ENCODE data around the gene FBXL16. TPM values are rescaled to one million over a fixed set of nuclear protein-coding genes. Genes with fewer than 3 reads are reported as not detected.

Gene FBXL16
- total and polyA plus RNA-seq, 2 donors (not counting 3 experiments of a cell fraction or from before 2014, with no cell fraction given) = 0.07 to 0.22 TPM

DNA sequence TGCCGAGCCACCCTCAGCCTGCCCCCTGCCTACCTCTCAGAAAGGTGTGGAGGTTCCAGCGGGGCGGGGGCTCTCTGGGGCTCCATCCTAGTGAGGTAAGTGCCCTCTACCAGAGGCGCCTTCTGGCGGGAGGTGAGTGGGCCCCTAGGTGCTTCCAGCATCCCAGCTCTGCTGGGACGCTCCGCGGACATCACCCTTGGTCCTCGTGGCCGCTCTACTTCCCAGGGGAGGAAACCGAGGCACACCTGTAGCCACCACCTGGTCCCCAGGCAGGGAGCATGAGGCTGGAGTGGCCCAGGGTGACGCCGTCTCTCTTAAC is 62.6 kb downstream of the FBXL16 start:
- TF ChIP-seq POLR2AphosphoS5 (IDR thresholded peaks at IDR 0.05; ENCODE audit: insufficient read depth, low read depth, low read length) = no peak
- TF ChIP-seq, protein P1, sequence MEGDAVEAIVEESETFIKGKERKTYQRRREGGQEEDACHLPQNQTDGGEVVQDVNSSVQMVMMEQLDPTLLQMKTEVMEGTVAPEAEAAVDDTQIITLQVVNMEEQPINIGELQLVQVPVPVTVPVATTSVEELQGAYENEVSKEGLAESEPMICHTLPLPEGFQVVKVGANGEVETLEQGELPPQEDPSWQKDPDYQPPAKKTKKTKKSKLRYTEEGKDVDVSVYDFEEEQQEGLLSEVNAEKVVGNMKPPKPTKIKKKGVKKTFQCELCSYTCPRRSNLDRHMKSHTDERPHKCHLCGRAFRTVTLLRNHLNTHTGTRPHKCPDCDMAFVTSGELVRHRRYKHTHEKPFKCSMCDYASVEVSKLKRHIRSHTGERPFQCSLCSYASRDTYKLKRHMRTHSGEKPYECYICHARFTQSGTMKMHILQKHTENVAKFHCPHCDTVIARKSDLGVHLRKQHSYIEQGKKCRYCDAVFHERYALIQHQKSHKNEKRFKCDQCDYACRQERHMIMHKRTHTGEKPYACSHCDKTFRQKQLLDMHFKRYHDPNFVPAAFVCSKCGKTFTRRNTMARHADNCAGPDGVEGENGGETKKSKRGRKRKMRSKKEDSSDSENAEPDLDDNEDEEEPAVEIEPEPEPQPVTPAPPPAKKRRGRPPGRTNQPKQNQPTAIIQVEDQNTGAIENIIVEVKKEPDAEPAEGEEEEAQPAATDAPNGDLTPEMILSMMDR (IDR thresholded peaks at IDR 0.05; ENCODE audit: extremely low read depth in 1 of 2, insufficient read depth in 1 of 2, low read depth in 1 of 2, low read length in 2 of 2) = no peak
- TF ChIP-seq EZH2 (IDR thresholded peaks at IDR 0.05; ENCODE audit: borderline replicate concordance, low read depth, low read length, severe bottlenecking) = no peak
- TF ChIP-seq MYC (IDR thresholded peaks at IDR 0.05; ENCODE audit: low read depth, low read length) = no peak
- no peak for TF ChIP-seq FOS (IDR thresholded peaks at IDR 0.05; ENCODE audit: borderline replicate concordance, insufficient read depth, low read length)
- TF ChIP-seq POLR2A (IDR thresholded peaks at IDR 0.05; ENCODE audit: low read depth, low read length) = no peak
- TF ChIP-seq, protein P2, sequence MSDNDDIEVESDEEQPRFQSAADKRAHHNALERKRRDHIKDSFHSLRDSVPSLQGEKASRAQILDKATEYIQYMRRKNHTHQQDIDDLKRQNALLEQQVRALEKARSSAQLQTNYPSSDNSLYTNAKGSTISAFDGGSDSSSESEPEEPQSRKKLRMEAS (IDR thresholded peaks at IDR 0.05; ENCODE audit: insufficient read depth, insufficient read length) = no peak
- no peak for TF ChIP-seq JUN (IDR thresholded peaks at IDR 0.05; ENCODE audit: borderline replicate concordance, insufficient read depth, insufficient read length, low read depth)
- intact Hi-C loops (cut with micrococcal nuclease) = no loop called here
- Histone ChIP-seq H3K9me1 (replicated peaks; ENCODE audit: control insufficient read depth, extremely low read depth, insufficient read depth, low read length) (no peaks in the 10 kb centered on the region), H4K20me1 (replicated peaks; ENCODE audit: control insufficient read depth, extremely low read depth, insufficient read depth, low read length) (no peaks in the 10 kb centered on the region), H3K4me2 (ENCODE audit: insufficient read depth, low read length) (no peak overlapping the region), H3K27me3 (ENCODE audit: control insufficient read depth in 2 of 2, insufficient read depth in 2 of 2, low read length in 2 of 2) (no peaks in the 10 kb centered on the region), H3K4me1 (ENCODE audit: control insufficient read depth, extremely low read depth, insufficient read depth, low read length) (peaks cover 9% of the 10 kb centered on the region), H2AFZ (ENCODE audit: low read depth, low read length) (no peak overlapping the region), H3K9ac (replicated peaks; ENCODE audit: extremely low read depth, insufficient read depth, low read length) (no peak overlapping the region), H3K79me2 (ENCODE audit: control insufficient read depth, insufficient read depth, low read length) (no peaks in the 10 kb centered on the region), H3K9me3 (replicated peaks; ENCODE audit: control insufficient read depth, insufficient read depth, low read length) (no peaks in the 10 kb centered on the region), H3K27ac (ENCODE audit: insufficient read depth, low read depth, low read length) (no peak overlapping the region), H3K4me3 (replicated peaks in 1 of 3; ENCODE audit: insufficient read depth in 1 of 3, low read depth in 1 of 3, low read length in 3 of 3) (no peak overlapping the region), H3K36me3 (ENCODE audit: control insufficient read depth in 2 of 2, extremely low read depth in 1 of 2, insufficient read depth in 2 of 2, low read length in 2 of 2) (no peaks in the 10 kb centered on the region)
- CTCF ChIA-PET = interaction anchor here (1.1 kb wide), 1 partner anchor 18 kb away, joined by 3 read pairs; no protein-coding TSS in a partner anchor
- FAIRE-seq = no peak
- DNase-seq (ENCODE audit: low read depth, low spot score) = no peak
- POLR2A ChIA-PET = no interaction called here
- dilution Hi-C loops (cut with MboI; ENCODE audit: extremely low pct_ligation_motif_present, low sequenced_read_pairs) = no loop called here
- no TSS peak for BruUV-seq (replicated peaks)

Other genes starting within 250 kb of the FBXL16 start
- 65.0 and 70.1 TPM in 2 replicates for gene CAPN15, start 178.1 kb downstream of the FBXL16 start, total RNA-seq
- gene CAPN15, start 178.1 kb downstream of the FBXL16 start, polyA plus RNA-seq = 33.9 and 48.6 TPM in 2 replicates
- not detected in 2 replicates for gene PRR35, start 145.4 kb downstream of the FBXL16 start, total RNA-seq
- gene PRR35, start 145.4 kb downstream of the FBXL16 start, polyA plus RNA-seq = not detected in 2 replicates
- gene NHLRC4, start 138.8 kb downstream of the FBXL16 start, total RNA-seq = 0.30 and 0.73 TPM in 2 replicates
- gene NHLRC4, start 138.8 kb downstream of the FBXL16 start, polyA plus RNA-seq = 0.94 and 0.96 TPM in 2 replicates
- gene PIGQ, start 135.8 kb downstream of the FBXL16 start, total RNA-seq = 56.8 and 67.7 TPM in 2 replicates
- gene PIGQ, start 135.8 kb downstream of the FBXL16 start, polyA plus RNA-seq = 66.9 and 82.9 TPM in 2 replicates
- 16.7 and 18.8 TPM in 2 replicates for gene RAB40C, start 115.7 kb downstream of the FBXL16 start, total RNA-seq
- 12.4 and 16.3 TPM in 2 replicates for gene RAB40C, start 115.7 kb downstream of the FBXL16 start, polyA plus RNA-seq
- gene WFIKKN1, start 74.8 kb downstream of the FBXL16 start, total RNA-seq = 0.28 and 0.40 TPM in 2 replicates
- gene WFIKKN1, start 74.8 kb downstream of the FBXL16 start, polyA plus RNA-seq = 0.03 and 0.06 TPM in 2 replicates
- gene METTL26, start 69.5 kb downstream of the FBXL16 start, total RNA-seq = 112 and 114 TPM in 2 replicates
- 138 and 215 TPM in 2 replicates for gene METTL26, start 69.5 kb downstream of the FBXL16 start, polyA plus RNA-seq
- gene MCRIP2, start 64.0 kb downstream of the FBXL16 start, total RNA-seq = 12.9 and 17.1 TPM in 2 replicates
- gene MCRIP2, start 64.0 kb downstream of the FBXL16 start, polyA plus RNA-seq = 18.9 and 29.9 TPM in 2 replicates
- gene WDR90, start 56.4 kb downstream of the FBXL16 start, total RNA-seq = 50.0 and 51.8 TPM in 2 replicates
- 22.2 and 29.2 TPM in 2 replicates for gene WDR90, start 56.4 kb downstream of the FBXL16 start, polyA plus RNA-seq
- gene RHOT2, start 37.7 kb downstream of the FBXL16 start, total RNA-seq = 96.0 and 106 TPM in 2 replicates
- gene RHOT2, start 37.7 kb downstream of the FBXL16 start, polyA plus RNA-seq = 139 and 190 TPM in 2 replicates
- 1.8 TPM in 2 replicates for gene RHBDL1, start 30.1 kb downstream of the FBXL16 start, total RNA-seq
- 1.1 and 1.8 TPM in 2 replicates for gene RHBDL1, start 30.1 kb downstream of the FBXL16 start, polyA plus RNA-seq
- gene STUB1, start 25.4 kb downstream of the FBXL16 start, total RNA-seq = 105 and 107 TPM in 2 replicates
- 147 and 152 TPM in 2 replicates for gene STUB1, start 25.4 kb downstream of the FBXL16 start, polyA plus RNA-seq
- gene JMJD8, start 21.5 kb downstream of the FBXL16 start, total RNA-seq = 53.4 and 55.1 TPM in 2 replicates
- 102 and 125 TPM in 2 replicates for gene JMJD8, start 21.5 kb downstream of the FBXL16 start, polyA plus RNA-seq
- gene WDR24, start 15.4 kb downstream of the FBXL16 start, total RNA-seq = 9.9 and 11.2 TPM in 2 replicates
- gene WDR24, start 15.4 kb downstream of the FBXL16 start, polyA plus RNA-seq = 9.9 and 14.1 TPM in 2 replicates
- gene METRN, start 9.3 kb upstream of the FBXL16 start, total RNA-seq = 14.1 and 16.1 TPM in 2 replicates
- gene METRN, start 9.3 kb upstream of the FBXL16 start, polyA plus RNA-seq = 10.0 and 23.4 TPM in 2 replicates
- gene ANTKMT, start 15.3 kb upstream of the FBXL16 start, total RNA-seq = 26.1 and 29.1 TPM in 2 replicates
- 27.9 and 40.5 TPM in 2 replicates for gene ANTKMT, start 15.3 kb upstream of the FBXL16 start, polyA plus RNA-seq
- gene CCDC78, start 20.6 kb upstream of the FBXL16 start, total RNA-seq = 0.53 and 1.3 TPM in 2 replicates
- gene CCDC78, start 20.6 kb upstream of the FBXL16 start, polyA plus RNA-seq = 0.50 and 1.2 TPM in 2 replicates
- gene HAGHL, start 21.3 kb upstream of the FBXL16 start, total RNA-seq = 5.9 and 6.8 TPM in 2 replicates
- 6.3 and 8.5 TPM in 2 replicates for gene HAGHL, start 21.3 kb upstream of the FBXL16 start, polyA plus RNA-seq
- 31.2 and 33.8 TPM in 2 replicates for gene CIAO3, start 35.2 kb upstream of the FBXL16 start, total RNA-seq
- gene CIAO3, start 35.2 kb upstream of the FBXL16 start, polyA plus RNA-seq = 23.1 and 29.1 TPM in 2 replicates
- gene MSLN, start 54.9 kb upstream of the FBXL16 start, total RNA-seq = not detected in 2 replicates
- gene MSLN, start 54.9 kb upstream of the FBXL16 start, polyA plus RNA-seq = not detected in 2 replicates
- 42.3 and 46.2 TPM in 2 replicates for gene RPUSD1, start 82.6 kb upstream of the FBXL16 start, total RNA-seq
- gene RPUSD1, start 82.6 kb upstream of the FBXL16 start, polyA plus RNA-seq = 55.8 and 69.0 TPM in 2 replicates
- gene CHTF18, start 82.8 kb upstream of the FBXL16 start, total RNA-seq = 58.6 and 69.5 TPM in 2 replicates
- 33.0 and 45.3 TPM in 2 replicates for gene CHTF18, start 82.8 kb upstream of the FBXL16 start, polyA plus RNA-seq
- gene GNG13, start 94.9 kb upstream of the FBXL16 start, total RNA-seq = not detected in 2 replicates
- gene GNG13, start 94.9 kb upstream of the FBXL16 start, polyA plus RNA-seq = not detected in 2 replicates